Chondrocyte (in vitro differentiated cells): ENCODE measurements around the gene AFF3. TPM values are rescaled to one million over a fixed set of nuclear protein-coding genes. Genes with fewer than 3 reads are reported as not detected.
A peak's percentile ranks its signal among the peaks of the same experiment; 100 is the strongest.
"Not testable (repeated sequence)": the region's sequence is repeated elsewhere in the genome, so short reads cannot be mapped to it uniquely, and the experiment has no call there.

ENCODE experiments used
- DNase-seq: peaks from one replicate; pipeline ENCODE4 v3.0.0; 2021; ENCODE audit warnings: mixed read lengths, low spot score
- H3K27ac Mint-ChIP-seq: one replicate; pipeline ENCODE4 v1.8.0; 2021; ENCODE audit warnings: mild to moderate bottlenecking, moderate library complexity, mixed read lengths; ENCODE audit not compliant: unreplicated experiment
- H3K27me3 Mint-ChIP-seq: 2 replicates; pipeline ENCODE4 v1.8.0; 2021; ENCODE audit warnings: low read depth, mixed read lengths
- H3K36me3 Mint-ChIP-seq: 2 replicates; pipeline ENCODE4 v1.8.0; 2021; ENCODE audit warnings: low read depth, mixed read lengths
- H3K4me1 Mint-ChIP-seq: 2 replicates; pipeline ENCODE4 v1.8.0; 2021; ENCODE audit warnings: low read depth, mild to moderate bottlenecking, mixed read lengths
- H3K4me3 Mint-ChIP-seq: one replicate; pipeline ENCODE4 v1.8.0; 2021; ENCODE audit warnings: mild to moderate bottlenecking, moderate library complexity, mixed read lengths; ENCODE audit not compliant: unreplicated experiment
- H3K9me3 Mint-ChIP-seq: 2 replicates; pipeline ENCODE4 v1.8.0; 2021; ENCODE audit warnings: low read depth, mixed read lengths
- CTCF ChIP-seq: fragments of 200-600 bp; sonication (generic); IDR thresholded peaks from 2 replicates; pipeline ENCODE4 v1.5.0; 2021; ENCODE audit warnings: antibody characterized with exemption, mild to moderate bottlenecking, moderate library complexity
- total RNA-seq: library from RNA; stranded (reverse); gene quantifications from 3 replicates; pipeline ENCODE4 v1.2.1, GENCODE V29; 2021

AFF3 gene
- total RNA-seq, 1 donor from 2014 or later, result 127 TPM

GRCh38 chr2:100121124-100121718, 21.2 kb downstream of the AFF3 start:
- Mint-ChIP-seq H3K4me1 (peaks cover 10% of the 10 kb centered on the region), H3K27me3 (no peaks in the 10 kb centered on the region), H3K4me3 (no peak overlapping the region), H3K36me3 (peaks cover 1% of the 10 kb centered on the region), H3K27ac (no peak overlapping the region), H3K9me3 (peaks cover 23% of the 10 kb centered on the region)
- DNase-seq, result no peak
- TF ChIP-seq CTCF, result no peak

- Mint-ChIP-seq H3K36me3 (peaks cover 2% of the 10 kb centered on the region), H3K4me1 (no peaks in the 10 kb centered on the region), H3K9me3 (peaks cover 24% of the 10 kb centered on the region), H3K27ac (no peak overlapping the region), H3K4me3 (no peak overlapping the region), H3K27me3 (no peaks in the 10 kb centered on the region)
- no peak for DNase-seq
- TF ChIP-seq CTCF, result no peak
These were observed 23.2 kb downstream of the AFF3 start for GRCh38 chr2:100119235-100119634.

- H3K27ac Mint-ChIP-seq, result peak overlapping the region; percentile 49
- H3K9me3 Mint-ChIP-seq, result peaks cover 16% of the 10 kb centered on the region
- no peak for DNase-seq
- H3K36me3 Mint-ChIP-seq, result peaks cover 2% of the 10 kb centered on the region
- H3K27me3 Mint-ChIP-seq, result no peaks in the 10 kb centered on the region
- H3K4me1 Mint-ChIP-seq, result peaks cover 8% of the 10 kb centered on the region
- no peak overlapping the region for H3K4me3 Mint-ChIP-seq
- no peak for TF ChIP-seq CTCF
These were observed 28.4 kb downstream of the AFF3 start for GRCh38 chr2:100113990-100114433.

- H3K9me3 Mint-ChIP-seq, result no peaks in the 10 kb centered on the region
- no peaks in the 10 kb centered on the region for H3K36me3 Mint-ChIP-seq
- DNase-seq, result no peak
- no peak overlapping the region for H3K4me3 Mint-ChIP-seq
- H3K4me1 Mint-ChIP-seq, result peaks cover 38% of the 10 kb centered on the region
- H3K27ac Mint-ChIP-seq, result no peak overlapping the region
- no peaks in the 10 kb centered on the region for H3K27me3 Mint-ChIP-seq
- TF ChIP-seq CTCF, result no peak
These were observed 31.8 kb downstream of the AFF3 start for GRCh38 chr2:100110614-100111000.

- no peaks in the 10 kb centered on the region for H3K36me3 Mint-ChIP-seq
- DNase-seq, result no peak
- H3K27ac Mint-ChIP-seq, result no peak overlapping the region
- TF ChIP-seq CTCF, result no peak
- H3K9me3 Mint-ChIP-seq, result no peaks in the 10 kb centered on the region
- H3K4me1 Mint-ChIP-seq, result peaks cover 42% of the 10 kb centered on the region
- H3K4me3 Mint-ChIP-seq, result no peak overlapping the region
- no peaks in the 10 kb centered on the region for H3K27me3 Mint-ChIP-seq
These were observed 32.3 kb downstream of the AFF3 start for GRCh38 chr2:100109986-100110613.

- not testable (repeated sequence) for H3K27me3 Mint-ChIP-seq, H3K9me3 Mint-ChIP-seq, H3K27ac Mint-ChIP-seq, H3K36me3 Mint-ChIP-seq, H3K4me3 Mint-ChIP-seq, DNase-seq
- H3K4me1 Mint-ChIP-seq, result peaks cover 38% of the 10 kb centered on the region
These were observed 33.8 kb downstream of the AFF3 start for GRCh38 chr2:100108648-100109020.
